HG02571 (cell line): Measurements from ENCODE around the gene ERMAP.
"Not testable (repeated sequence)": the region's sequence is repeated elsewhere in the genome, so short reads cannot be mapped to it uniquely, and the experiment has no call there.

ENCODE experiments used
- ATAC-seq: cut with Tn5 transposase; IDR thresholded peaks from one replicate; pipeline ENCODE4 v1.9.1; 2021; ENCODE audit warnings: mild to moderate bottlenecking, moderate library complexity; ENCODE audit not compliant: unreplicated experiment

ERMAP gene

DNA sequence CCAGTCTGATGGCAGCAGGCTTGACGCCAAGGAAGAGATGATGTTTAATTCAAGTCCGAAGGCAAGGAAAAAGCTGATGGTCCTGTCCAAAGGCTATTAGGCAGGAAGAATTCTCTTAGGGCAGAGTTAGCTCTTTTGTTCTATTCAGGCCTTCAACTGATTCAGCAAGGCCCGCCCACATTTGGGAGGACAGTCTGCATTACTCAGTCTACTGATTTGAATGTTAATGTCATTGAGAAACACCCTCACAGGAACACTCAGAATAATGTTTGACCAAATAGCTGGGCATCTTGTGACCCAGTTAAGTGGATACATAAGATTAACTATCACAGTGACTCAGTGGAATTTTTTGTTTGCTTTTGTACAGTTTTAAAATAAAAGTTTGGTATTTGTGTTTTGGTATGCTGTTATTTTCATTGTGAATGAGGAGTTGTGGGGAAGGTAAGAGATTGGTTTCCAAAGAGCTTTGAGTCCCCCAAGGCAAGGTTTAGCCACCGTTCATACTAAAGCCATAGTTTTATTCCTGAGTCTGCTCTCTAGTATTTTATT, 27.7 kb downstream of the ERMAP start:
- no peak for ATAC-seq

DNA sequence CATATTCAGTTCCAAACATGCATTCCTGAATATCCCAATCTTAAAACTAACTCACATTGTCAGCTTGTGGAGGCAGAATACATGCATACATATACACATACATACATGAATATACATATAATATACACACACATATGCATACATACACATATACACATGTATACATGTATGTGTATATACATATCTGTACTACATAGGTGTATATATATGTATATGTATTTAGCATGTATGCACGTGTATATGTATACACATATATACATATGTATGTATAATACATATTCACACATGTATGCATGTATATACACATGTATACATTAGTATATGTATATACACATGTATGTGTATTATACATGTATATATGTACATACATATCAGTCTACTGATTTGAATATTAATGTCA, 28.3 kb downstream of the ERMAP start:
- no peak for ATAC-seq

DNA sequence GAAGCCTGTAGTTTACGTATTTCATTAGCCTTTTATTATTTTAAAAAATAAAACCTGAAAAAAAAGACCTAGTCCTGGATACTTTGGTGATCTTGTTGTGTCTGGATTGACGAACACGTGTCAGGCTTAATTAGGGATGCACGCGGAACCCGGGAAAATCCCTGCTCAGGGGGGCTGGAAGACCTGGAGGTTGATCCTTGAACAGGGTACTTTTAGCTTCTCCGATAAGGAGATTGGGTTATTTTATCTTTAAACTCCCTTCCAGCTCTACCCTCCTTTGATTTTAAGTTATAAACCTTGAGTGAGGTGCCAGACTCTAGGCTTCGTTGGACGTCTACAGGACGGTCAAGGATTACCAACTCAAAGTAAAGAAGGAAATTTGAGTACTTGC, 28.9 kb downstream of the ERMAP start:
- peak; percentile 5 for ATAC-seq

DNA sequence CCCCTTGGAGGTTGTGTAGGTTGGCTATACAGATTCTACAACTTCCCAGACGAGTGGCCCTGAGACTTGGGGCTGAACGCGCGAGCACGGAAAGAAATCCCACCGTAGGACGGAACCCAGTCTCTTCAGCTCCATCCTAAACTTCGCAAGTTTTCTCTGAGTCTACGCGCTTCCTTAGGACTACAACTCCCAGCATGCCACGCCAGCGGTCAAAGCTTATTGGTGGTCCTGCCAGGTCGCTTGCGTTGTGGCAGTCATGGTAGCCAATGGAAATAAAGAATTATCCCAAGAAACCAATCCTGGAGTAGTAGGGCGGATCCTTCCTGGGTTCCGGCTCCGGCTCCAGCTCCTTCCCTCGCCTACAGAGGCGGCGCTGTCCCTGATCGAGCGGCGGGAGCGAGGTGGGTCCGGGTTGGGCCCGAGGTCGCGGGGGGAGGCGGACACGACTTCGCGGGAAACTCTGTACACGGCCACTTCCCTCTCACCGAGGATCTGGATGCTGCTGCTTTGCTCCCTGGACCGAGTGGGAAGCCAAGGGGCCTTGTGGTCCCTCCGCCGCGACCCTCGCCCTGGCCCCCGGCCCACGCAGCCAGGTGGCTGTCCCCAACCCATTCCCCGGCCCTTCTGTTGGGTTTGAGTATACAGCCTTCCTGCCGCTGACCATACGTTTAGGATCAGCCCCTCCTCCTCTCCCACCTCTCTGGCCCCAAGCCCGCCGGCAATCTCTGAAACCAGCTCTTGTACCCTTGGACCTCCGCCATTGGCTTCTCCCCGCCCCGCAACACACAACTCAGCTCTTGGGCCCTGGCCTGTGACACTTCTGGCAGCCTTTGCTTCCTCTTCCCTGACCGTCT, 29.6 kb downstream of the ERMAP start, which contains the start of gene ZNF691:
Gene ZNF691, plus strand, starts transcription at position 357 of the 854 bp plus-strand sequence. CDS start 3,046 bp downstream, outside the sequence.
- peak; percentile 93 for ATAC-seq

DNA sequence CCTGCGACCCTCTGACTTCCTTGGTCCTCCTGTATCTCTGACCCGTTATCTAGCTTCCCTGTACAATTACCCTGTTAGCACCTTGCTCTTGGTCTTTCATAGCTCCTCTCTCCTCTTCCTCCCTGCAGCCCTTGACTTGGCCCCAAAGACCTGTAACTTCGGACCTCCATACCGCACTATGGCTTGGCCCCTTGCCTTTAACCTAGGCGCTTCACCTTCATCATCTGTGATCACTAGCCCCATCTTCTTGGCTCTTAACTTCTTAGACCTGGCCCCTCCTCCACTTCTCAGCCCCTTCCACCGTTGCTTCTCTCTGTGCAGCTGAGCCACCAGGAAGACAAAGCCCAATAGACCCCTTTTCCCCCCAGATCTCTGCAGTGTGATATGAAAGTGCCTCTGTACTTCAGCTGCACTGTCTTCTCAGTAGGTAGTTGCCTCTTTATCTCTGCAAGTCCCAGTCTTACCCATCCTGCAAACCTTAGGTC, 30.2 kb downstream of the ERMAP start:
- peak; percentile 3 for ATAC-seq

DNA sequence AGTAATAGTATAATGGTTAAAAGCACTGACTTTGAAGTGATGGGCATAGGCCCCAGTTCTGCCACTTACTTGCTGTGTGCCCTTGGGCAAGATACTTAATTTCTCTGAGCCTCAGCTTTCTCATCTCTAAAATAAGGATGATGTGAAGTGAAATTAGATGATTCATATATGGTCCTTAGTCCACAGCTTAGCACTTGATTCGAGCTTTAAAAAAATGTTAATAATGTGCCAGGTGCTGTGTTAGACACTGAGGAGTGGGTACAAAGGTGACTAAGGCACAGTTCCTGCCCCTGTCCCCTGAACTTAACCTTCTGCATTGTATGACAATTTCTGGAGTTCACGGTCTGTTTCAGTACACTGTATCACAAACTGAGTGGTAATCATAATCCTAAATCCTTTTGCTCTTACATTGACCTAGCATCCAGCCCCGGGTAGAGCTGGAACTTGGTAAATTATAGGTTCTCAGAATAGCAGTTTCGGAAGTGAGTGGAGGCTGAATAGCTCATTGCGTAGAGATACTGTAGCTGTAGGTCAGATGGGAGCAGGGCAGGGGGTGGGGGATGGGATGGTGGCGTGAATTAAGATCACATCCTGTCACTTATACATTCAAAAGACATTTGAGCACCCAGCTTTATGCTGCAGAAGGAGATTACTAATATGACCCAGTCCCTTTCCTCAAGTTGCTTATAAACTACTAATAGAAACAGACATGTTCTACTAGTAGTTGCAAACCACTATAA, 31.0 kb downstream of the ERMAP start:
- ATAC-seq: no peak

DNA sequence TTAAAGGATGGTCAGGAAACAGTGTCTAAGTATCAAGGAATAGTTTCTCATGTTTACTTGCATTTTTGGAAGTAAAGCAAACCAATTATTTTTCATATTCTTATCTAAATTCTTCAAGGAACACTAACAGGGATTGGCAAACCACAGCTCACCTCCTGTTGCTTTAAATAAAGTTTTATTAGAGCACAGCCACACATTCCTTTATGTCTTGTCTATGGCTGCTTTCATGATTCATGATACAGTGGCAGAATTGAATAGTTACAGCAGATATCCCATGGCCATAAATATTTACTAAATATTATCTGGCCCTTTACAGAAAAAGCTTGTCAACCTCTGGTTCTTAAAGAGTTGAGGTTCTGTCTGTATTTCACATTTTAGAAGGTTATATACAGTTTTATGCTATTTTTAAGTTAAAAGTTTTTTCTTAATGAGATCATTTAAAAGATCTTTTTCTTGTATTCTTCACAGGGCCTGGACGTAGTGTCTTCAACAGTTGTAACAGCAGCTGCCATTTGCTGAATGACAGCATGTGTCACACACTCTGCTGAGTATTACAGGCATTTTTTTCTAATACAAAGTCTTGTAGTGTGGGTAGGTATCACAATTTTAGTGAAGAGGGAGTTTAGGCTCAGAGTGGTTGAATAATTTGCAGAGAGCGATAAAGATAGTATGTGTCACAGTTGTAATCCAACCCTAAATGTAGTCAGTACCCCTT, 32.1 kb downstream of the ERMAP start:
- no peak for ATAC-seq

DNA sequence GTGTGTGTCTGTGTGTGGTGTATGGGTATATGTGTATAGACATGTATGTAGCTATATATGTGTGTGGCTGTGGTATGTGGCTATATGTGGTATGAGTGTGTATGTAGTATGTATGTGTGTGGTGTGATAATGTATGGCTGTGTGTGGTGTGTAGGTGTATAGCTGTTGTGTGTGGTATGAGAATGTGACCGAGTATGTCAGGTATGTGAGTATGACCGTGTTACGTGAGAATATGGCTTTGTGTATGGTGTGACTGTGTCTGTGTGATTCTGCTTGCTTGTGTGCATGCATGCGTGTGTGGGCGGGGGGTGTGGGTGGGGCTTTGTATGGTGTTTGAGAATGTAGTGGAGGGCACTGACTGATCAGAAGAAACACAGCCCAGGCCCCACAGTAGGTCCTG, 33.0 kb downstream of the ERMAP start:
- no peak for ATAC-seq

DNA sequence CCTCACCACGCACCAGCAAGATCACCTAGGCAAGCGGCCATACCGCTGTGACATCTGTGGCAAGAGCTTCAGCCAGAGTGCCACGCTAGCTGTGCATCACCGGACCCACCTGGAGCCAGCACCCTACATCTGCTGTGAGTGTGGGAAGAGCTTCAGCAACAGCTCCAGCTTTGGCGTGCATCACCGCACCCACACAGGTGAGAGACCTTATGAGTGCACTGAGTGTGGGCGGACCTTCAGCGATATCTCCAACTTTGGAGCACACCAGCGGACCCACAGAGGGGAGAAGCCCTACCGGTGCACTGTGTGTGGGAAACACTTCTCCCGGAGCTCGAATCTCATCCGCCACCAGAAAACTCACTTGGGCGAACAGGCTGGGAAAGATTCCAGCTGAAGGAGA, 34.5 kb downstream of the ERMAP start:
- no peak for ATAC-seq

DNA sequence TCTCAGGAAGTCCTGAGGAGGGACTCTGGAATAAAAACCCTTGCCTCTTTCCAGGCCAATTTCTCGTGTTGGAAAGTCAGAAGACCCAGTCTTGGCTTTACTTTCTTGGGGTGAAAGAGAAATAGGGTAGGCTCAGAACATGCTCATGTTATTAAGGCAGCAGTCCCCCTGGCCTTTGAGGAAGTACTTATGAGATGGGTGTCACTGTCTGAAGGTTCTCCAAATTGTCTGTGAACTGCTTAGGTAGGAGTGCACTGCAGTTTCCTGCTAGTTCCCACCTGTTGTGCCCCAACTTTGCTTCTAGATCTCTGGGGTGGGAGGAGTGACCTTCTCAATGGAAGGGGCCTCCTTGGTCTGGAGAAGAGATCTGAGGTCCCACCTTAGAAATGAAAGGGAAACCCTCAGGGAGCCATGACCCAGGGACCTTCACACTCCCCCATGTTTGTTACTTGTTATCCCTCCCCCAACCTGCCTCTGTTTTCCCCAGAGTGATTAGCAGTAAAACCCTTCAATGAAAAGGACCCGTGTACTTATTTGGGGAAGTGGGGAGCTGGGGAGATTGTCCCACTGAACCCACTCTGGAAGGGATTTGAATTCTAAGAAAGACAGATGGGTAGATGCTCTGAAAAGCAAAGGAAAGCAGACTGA, 35.2 kb downstream of the ERMAP start:
- no peak for ATAC-seq

DNA sequence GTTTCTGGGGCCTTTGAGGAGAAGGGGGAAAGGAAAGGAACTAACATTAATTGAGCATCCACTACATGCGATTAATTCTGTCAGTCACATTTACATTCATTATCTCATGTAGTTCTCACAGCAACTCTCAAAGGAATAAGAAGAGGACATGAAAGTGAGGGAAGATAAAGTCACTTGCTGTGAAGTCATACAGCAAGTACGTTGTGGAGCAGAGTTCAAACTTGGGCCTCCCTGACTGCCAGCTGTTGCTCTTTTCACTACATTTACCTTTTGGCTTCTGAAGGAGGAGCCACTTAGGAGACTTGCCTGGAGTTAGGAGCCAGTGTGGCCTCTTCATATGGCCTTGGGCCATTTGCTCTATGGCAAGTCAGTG, 35.7 kb downstream of the ERMAP start:
- ATAC-seq: no peak

DNA sequence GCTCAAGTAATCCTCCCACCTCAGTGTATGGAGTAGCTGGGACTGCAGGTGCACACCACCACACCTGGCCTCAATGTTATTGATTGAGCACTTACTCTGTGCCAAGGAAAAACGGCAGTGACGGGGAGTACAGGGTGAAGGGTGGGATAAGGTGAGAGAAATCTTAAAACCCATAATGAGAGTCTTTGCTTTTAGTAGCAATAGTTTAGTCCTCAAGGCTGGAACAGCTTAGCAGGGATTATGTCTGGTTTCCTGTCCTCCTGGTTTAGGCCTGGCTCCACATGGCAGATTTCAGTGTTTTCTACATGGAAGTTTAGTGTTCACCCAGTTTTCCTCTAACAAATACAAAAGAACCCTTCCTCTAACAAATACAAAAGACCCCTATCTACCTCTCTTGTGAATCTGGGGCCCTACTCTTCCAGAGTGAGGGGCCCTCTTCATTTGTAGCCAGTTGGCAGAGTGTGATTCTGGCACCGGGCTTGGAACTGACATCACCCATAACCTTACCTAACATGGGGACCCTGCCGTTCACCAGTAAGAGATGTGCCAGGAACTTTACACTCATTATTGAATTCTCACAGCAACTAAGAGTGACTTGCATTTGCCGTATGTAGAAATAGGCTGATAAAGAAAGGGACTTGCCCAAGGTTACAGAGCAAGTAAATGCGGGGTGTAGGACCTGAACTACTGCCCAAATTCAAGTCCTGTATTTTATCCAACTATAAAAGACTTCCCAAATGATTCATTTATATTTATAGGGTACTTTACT, 36.4 kb downstream of the ERMAP start:
- ATAC-seq: no peak

DNA sequence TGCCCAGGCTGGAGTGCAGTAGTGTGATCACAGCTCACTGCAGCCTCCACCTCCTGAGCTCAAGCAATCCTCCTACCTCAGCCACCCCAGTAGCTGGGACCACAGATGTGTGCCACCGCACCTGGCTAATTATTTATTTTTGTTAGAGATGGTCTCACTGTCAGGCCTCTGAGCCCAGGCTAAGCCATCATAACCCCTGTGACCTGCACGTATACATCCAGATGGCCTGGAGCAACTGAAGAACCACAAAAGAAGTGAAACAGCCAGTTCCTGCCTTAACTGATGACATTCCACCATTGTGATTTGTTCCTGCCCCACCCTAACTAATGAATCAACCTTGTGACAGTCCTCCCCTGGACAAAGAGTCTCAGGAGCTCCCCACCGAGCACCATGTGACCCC, 39.6 kb downstream of the ERMAP start:
- not testable (repeated sequence) for ATAC-seq

DNA sequence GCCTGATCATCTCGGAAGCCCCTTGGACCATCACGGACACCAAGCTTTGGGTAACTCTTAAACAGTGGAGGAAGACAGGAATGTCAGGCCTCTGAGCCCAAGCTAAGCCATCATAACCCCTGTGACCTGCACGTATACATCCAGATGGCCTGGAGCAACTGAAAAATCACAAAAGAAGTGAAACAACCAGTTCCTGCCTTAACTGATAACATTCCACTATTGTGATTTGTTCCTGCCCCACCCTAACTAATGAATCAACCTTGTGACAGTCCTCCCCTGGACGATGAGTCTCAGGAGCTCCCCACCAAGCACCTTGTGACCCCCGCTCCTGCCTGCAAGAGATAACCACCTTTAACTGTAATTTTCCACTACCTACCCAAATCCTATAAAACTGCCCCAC, 42.4 kb downstream of the ERMAP start:
- ATAC-seq: not testable (repeated sequence)

DNA sequence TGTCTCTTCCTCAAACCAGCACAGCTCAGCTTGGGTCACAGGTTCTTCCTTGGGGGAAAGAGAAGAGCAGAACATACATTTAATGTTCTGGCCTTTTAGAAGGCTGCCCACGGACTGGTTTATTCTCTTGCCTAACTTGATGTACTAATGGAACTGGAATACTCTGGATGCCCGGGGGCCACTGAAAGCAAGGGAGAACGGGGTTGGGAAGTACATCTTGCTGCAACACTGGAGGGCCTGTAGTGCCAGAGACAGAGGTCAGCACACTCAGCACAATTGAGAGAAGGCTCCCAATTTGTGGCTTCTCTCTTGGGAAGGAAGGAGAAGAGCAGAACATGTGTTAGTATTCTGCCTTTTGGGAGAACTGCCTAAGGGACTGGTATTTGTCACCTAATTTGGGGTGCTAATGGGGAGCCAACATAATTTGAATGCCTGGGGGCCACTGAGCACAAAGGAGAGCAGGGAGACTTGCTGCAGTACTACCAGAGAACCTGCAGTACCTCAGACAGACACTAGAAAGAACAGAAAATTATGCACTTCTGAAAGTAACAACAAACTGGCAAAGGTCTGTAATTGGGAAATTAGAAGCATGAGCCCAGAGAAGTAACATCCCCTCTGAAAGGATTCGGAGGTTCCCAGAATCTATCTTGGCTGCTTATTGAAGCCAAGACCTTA, 43.6 kb downstream of the ERMAP start:
- ATAC-seq: no peak

DNA sequence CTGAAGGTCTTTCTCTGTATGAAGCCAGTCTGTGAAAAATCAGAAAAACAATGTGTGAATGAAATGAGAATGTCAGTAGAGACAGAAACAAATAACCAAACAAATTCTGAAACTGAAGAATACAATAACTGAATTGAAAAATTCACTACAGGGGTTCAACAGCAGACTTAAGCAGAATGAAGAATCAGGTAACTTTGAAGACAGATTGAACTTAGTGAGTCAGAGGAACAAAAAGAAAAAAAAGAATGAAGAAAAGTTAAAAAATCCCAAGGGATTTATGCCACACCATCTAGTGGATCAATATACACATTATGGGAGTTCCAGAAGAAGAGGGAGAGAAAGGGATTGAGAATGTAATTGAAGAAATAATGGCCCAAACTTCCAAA, 44.1 kb downstream of the ERMAP start:
- no peak for ATAC-seq

DNA sequence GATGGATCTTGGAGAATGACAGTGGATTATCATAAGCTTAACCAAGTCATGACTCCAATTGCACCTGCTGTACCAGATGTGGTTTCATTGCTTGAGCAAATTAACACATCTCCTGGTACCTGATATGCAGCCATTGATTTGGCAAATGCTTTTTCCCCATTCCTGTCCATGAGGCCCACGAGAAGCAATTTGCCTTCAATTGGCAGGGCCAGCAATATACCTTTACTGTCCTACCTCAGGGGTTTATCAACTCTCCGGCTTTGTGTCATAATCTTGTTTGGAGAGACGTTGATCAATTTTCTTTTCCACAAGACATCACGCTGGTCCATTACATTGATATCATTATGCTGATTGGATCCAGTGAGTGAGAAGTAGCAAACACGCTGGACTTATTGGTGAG, 49.6 kb downstream of the ERMAP start:
- ATAC-seq: no peak

DNA sequence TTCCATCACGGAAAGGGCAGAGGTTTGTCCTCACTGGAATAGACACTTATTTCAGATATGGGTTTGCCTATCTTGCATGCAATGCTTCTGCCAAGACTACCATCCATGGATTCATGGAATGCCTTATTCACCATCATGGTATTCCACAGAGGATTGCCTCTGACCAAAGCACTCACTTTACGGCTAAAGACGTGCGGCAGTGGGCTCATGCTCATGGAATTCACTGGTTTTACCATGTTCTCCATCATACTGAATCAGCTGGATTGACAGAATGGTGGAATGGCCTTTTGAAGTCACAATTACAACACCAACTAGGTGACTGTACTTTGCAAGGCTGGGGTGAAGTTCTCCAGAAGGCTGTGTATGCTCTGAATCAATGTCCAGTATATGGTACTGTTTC, 51.5 kb downstream of the ERMAP start:
- ATAC-seq: not testable (repeated sequence)

DNA sequence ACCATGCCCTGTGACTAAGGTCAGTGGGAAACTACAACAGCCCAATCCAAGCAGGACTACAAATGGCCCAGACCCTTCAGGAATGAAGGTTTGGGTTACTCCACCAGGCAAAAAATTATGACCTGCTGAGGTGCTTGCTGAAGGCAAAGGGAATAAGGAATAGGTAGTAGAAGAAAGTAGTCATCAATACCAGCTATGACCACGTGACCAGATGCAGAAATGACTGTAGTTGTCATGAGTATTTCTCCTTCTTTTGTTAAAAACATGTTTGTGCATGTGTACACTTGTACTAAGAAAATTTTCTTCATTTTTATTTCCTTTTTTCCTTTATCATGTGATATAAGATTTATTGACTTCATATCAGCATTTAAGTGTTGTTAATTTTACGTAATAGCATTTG, 52.3 kb downstream of the ERMAP start:
- ATAC-seq: not testable (repeated sequence)
